ENCODE measurements around the gene ACTN4. TPM values are rescaled to one million over a fixed set of nuclear protein-coding genes. Genes with fewer than 3 reads are reported as not detected.

Gene ACTN4
- total RNA-seq, 1 donor from 2014 or later: 127 TPM

GRCh38 chr19:38699027-38699346 lies 51.5 kb downstream of the ACTN4 start:
- Histone ChIP-seq H4K20me1 (ENCODE audit: low read depth) (peaks cover 49% of the 10 kb centered on the region), H2AFZ (replicated peaks) (no peak overlapping the region), H3K36me3 (no peaks in the 10 kb centered on the region), H3K9ac (no peak overlapping the region), H3K9me3 (ENCODE audit: low read depth) (no peaks in the 10 kb centered on the region), H3K4me1 (peaks cover 21% of the 10 kb centered on the region), H3K27me3 (no peaks in the 10 kb centered on the region), H3K79me2 (ENCODE audit: low read depth) (peaks cover 67% of the 10 kb centered on the region), H3F3A (ENCODE audit: low read depth) (peaks cover 2% of the 10 kb centered on the region), H3K27ac (no peak overlapping the region), H3K4me3 (no peak overlapping the region), H3K4me2 (peak overlapping the region; percentile 19)
- Mint-ChIP-seq H3K36me3 (peaks cover 8% of the 10 kb centered on the region), H3K9me3 (no peaks in the 10 kb centered on the region), H3K4me1 (peaks cover 49% of the 10 kb centered on the region), H3K27ac (peak overlapping the region; percentile 91), H3K27me3 (ENCODE audit: insufficient read depth, low read depth) (peaks cover 3% of the 10 kb centered on the region), H3K4me3 (peak overlapping the region; percentile 33)
- no peak for DNase-seq (ENCODE audit: low spot score)
- TF ChIP-seq CTCF (IDR thresholded peaks at IDR 0.05): no peak
- TF ChIP-seq EZH2phosphoT487 (IDR thresholded peaks at IDR 0.05): no peak
- no peak for TF ChIP-seq EZH2 (IDR thresholded peaks at IDR 0.05)

- Histone ChIP-seq H2AFZ (replicated peaks) (no peak overlapping the region), H3K79me2 (ENCODE audit: low read depth) (peaks cover 58% of the 10 kb centered on the region), H3F3A (ENCODE audit: low read depth) (no peaks in the 10 kb centered on the region), H3K9ac (no peak overlapping the region), H4K20me1 (ENCODE audit: low read depth) (peaks cover 42% of the 10 kb centered on the region), H3K36me3 (no peaks in the 10 kb centered on the region), H3K4me1 (peaks cover 16% of the 10 kb centered on the region), H3K4me3 (no peak overlapping the region), H3K27me3 (no peaks in the 10 kb centered on the region), H3K4me2 (no peak overlapping the region), H3K27ac (no peak overlapping the region), H3K9me3 (ENCODE audit: low read depth) (no peaks in the 10 kb centered on the region)
- no peak for DNase-seq (ENCODE audit: low spot score)
- peaks cover 47% of the 10 kb centered on the region for H3K4me1 Mint-ChIP-seq
- peaks cover 12% of the 10 kb centered on the region for H3K36me3 Mint-ChIP-seq
- TF ChIP-seq CTCF (IDR thresholded peaks at IDR 0.05) (no peak), EZH2phosphoT487 (IDR thresholded peaks at IDR 0.05) (no peak), EZH2 (IDR thresholded peaks at IDR 0.05) (no peak)
- peaks cover 2% of the 10 kb centered on the region for H3K27me3 Mint-ChIP-seq (ENCODE audit: insufficient read depth, low read depth)
- H3K9me3 Mint-ChIP-seq: no peaks in the 10 kb centered on the region
- no peak overlapping the region for H3K27ac Mint-ChIP-seq
- H3K4me3 Mint-ChIP-seq: no peak overlapping the region
These were observed 52.3 kb downstream of the ACTN4 start for GRCh38 chr19:38699647-38700349.

GRCh38 chr19:38700350-38700901 lies 53.0 kb downstream of the ACTN4 start:
- no peak overlapping the region for H3K4me2 ChIP-seq
- H2AFZ ChIP-seq (replicated peaks): no peak overlapping the region
- peaks cover 52% of the 10 kb centered on the region for H3K79me2 ChIP-seq (ENCODE audit: low read depth)
- no peaks in the 10 kb centered on the region for H3K9me3 ChIP-seq (ENCODE audit: low read depth)
- H3K27ac Mint-ChIP-seq: no peak overlapping the region
- no peak overlapping the region for H3K9ac ChIP-seq
- H3K4me3 ChIP-seq: no peak overlapping the region
- H3F3A ChIP-seq (ENCODE audit: low read depth): no peaks in the 10 kb centered on the region
- H3K9me3 Mint-ChIP-seq: no peaks in the 10 kb centered on the region
- H3K27me3 ChIP-seq: no peaks in the 10 kb centered on the region
- H3K36me3 Mint-ChIP-seq: peaks cover 12% of the 10 kb centered on the region
- H3K36me3 ChIP-seq: no peaks in the 10 kb centered on the region
- peaks cover 16% of the 10 kb centered on the region for H3K4me1 ChIP-seq
- no peak for TF ChIP-seq EZH2phosphoT487 (IDR thresholded peaks at IDR 0.05)
- TF ChIP-seq EZH2 (IDR thresholded peaks at IDR 0.05): no peak
- TF ChIP-seq CTCF (IDR thresholded peaks at IDR 0.05): no peak
- peaks cover 37% of the 10 kb centered on the region for H4K20me1 ChIP-seq (ENCODE audit: low read depth)
- peaks cover under 1% of the 10 kb centered on the region for H3K27me3 Mint-ChIP-seq (ENCODE audit: insufficient read depth, low read depth)
- no peak overlapping the region for H3K27ac ChIP-seq
- no peak for DNase-seq (ENCODE audit: low spot score)
- H3K4me1 Mint-ChIP-seq: peaks cover 44% of the 10 kb centered on the region
- H3K4me3 Mint-ChIP-seq: peak overlapping the region; percentile 24

Measured in neural progenitor cell (in vitro differentiated cells).